Measurements from ENCODE around the gene RAB11FIP5.
"Not testable (repeated sequence)": the region's sequence is repeated elsewhere in the genome, so short reads cannot be mapped to it uniquely, and the experiment has no call there.

Gene RAB11FIP5

DNA sequence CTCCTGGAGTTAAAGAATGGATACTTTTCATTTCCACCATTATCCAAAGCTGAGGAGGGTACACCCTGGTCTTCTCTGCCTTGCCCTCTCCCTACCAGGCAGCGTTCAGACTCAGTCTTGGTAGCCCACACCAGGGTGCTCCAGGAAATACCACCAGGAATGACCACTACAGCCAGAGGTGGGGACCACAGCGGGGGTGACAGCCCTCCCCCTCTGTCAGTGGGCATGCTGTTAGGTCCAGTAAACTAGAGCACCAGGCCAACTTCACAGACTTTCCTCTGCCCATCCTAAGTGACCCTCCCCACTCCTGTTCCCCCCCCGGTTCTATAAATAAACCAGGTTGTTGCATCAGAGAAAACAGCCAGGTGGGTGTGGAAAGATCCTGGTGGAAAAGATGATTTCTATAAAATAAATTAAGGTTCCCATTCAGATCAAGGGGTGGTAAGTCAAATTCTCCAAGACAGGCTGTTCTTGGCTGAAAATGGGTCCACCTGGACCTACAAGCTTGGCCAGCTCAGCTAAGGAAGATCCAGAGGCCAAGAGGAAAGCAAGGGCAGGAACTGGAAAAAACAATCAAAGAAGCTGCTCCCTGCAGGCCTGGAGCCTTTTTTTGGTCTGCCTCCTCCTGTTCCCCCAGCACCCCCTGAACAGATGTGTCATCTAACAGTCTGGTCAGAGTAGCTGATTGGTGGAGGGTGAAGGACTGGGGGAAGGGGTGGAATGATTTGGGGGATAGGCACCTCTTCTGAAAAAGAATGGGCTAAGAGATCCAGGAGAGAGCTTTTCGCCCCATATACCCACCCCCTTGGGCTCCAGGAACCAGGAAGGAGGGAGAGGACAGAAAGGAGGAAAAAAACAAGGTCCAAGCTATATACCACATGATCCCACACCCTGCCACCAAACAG lies 2.3 kb downstream of the RAB11FIP5 start:
- no peak for DNase-seq (ENCODE audit: low spot score)

DNA sequence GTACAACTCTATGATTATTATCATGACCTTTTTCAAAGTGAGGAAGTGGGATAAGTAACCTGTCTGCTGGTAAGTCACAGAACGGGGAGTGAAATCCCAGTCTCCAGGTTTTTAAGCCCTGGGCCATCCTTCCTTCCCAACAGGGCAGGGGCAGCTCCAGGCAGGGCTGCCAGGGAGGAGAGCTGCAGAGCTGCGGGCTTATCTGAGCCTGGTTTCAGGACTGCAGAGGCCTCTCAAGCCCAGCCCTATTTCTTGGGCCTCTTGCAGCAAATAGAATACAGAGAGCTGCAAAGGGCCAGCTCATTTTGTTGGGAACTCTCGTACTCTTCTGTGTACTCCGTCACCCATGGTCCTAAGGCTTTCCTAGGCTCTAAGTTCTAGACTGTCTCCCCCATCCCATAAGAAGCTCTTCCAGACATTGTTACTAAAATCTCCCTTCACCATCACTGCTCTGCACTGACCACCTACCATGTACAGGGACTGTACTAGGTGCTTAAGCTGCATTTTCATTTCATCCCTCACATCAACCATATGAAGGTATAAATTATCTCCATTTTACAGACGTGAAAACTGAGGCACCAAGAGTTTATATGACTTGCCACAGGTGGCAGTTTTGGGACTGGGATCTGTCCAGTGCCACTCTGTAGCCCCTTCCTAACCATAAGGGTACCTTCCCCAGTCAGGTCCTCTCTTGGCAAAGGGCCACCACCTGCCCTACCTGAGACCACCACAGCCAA lies 3.1 kb downstream of the RAB11FIP5 start:
- DNase-seq (ENCODE audit: low spot score), result no peak

DNA sequence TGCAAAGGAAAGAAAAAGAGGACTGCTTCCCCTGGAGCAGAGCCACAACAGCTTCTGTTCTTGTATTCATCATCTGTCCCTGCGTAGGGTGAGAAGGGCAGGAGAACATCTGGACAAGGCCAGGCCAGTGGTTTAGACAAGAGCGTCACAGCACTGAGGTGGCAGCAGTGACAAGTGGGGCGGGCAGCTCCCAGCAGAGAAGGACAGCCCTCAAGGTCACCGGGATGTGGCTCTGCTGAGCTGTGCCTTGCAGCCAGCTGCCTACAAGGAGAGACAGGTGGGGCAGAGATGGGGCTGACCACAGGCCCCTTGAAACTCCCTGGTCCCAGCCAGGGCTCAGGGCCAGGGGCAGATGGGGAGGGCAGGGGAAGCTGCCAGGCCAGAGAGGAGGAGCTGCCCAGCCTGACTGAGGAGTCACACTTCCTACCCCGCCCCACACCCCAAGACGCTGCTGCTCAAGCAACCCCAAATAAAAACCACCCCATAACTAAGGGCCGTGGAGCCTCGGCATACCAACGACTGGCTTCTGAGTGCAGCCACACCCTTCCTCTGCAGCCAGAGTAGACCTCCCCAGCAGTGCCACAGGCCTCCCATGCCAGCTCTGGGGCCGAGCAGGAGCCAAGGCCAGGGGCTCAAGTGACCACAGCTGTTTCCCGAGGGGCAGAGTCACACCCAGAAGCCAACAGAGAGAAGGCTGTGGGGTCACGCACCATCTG lies 5.4 kb downstream of the RAB11FIP5 start:
- DNase-seq (ENCODE audit: low spot score), result no peak

DNA sequence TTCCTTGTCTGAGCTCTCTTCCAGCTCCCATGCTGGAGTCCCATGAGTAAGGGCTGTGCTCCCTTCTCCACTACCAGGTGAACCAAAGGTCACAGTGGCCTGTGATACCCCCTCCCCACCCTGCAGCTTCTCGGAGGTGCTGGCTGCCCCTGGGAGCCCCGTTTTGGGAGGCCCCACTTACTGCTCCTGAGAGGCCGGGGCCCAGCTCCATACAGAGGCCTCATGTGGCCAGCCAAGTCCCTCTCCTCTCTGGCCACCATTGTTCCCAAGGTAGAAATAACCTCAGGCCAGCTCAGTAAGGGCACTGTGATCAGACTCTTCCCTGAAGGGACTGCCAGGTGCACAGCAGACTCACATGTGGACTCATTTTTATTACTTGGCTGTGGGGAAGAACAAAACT lies 6.0 kb downstream of the RAB11FIP5 start:
- no peak for DNase-seq (ENCODE audit: low spot score)

DNA sequence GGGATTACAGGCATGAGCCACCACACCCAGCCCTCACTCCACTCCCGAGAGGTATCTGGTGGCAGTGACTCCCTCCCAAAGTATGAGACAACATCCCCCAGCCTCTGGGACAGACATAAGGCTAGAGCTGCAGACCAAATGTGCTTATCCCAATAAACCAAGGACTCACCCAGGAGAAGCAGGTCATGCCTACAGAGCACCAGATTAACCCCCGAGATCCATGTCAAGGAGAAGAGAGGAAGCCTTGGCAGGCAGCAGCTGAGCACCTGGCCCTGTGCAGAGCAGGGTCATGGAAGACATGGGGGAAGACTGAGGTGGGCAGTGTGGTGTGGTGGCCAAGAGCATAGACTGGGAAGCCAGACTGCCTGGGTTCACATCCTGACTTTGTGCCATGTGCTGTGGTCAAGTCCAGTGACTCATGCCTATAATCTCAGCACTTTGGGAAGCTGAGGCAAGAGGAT lies 7.2 kb downstream of the RAB11FIP5 start:
- DNase-seq (ENCODE audit: low spot score), result no peak

DNA sequence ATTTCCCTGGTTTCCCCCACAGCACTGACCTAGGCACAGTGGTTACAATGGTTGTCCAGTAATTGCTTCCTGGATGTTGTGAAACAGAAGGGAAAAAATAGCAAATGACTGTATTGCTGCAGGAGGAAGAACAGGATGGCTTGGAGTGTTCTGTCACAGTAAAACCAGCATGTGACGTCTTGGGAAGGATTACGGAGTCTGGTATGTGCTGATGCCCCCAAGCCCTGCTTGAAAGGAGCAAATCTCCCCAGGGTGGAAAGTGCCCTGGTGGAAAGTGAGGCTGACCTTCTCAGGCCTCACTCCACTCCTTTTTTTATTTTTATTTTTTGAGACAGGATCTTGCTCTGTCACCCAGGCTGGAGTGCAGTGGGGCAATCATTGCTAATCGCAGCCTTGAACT lies 7.8 kb downstream of the RAB11FIP5 start:
- DNase-seq (ENCODE audit: low spot score), result no peak

DNA sequence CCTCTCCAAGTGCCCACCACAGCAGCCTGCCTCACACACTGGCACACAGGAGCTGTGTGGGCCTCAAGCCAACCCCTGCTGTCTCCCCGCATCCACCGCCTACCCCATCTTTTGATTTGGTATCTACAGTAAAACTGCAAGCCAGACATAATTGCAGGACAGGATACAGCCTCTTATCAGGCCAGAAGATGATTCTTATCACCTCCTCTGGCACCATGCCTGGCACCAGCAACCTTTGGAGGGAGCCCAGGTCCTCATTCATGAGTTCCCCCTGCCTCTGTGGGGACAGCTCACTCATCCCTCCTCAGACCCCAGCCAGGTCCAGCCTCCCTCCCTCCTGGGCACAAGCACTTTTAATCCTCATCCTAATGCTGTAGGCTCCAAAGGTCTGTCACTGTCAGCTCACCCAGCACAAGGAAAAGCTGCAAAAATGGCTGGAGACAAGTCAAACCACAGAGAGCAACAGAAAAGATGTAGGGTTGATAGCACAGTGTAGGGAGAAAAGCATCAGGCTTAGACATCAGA lies 9.7 kb downstream of the RAB11FIP5 start:
- DNase-seq (ENCODE audit: low spot score), result no peak

DNA sequence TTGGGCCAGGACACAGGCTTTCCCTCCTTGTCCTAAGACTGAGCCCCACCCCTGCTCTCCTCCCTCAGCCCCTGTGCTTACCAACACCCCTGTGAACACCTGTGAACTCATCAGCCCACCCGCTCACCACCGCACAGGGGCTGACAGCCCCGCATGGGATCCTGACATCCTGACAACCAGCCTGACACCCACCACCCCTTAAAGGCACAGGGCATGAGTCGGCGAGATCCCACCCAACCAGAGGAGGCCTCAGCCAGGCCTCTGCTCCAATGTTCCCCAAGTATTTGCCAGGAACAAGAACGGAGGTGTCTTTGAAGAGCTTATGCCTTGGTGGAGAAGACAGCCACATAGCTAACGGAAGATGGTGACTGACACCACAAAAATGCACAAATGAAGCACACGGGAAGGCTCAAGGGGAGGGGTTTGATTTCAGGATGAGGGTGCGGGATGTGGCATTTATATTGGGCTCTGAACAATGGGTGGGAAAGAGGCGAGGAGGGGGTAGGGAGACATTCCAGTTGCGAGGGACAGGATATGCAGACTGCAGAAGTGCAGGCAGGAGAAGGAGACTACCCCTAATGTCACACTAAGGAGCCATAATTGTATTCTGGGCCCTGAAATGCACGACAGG lies 11.0 kb downstream of the RAB11FIP5 start:
- DNase-seq (ENCODE audit: low spot score), result no peak

DNA sequence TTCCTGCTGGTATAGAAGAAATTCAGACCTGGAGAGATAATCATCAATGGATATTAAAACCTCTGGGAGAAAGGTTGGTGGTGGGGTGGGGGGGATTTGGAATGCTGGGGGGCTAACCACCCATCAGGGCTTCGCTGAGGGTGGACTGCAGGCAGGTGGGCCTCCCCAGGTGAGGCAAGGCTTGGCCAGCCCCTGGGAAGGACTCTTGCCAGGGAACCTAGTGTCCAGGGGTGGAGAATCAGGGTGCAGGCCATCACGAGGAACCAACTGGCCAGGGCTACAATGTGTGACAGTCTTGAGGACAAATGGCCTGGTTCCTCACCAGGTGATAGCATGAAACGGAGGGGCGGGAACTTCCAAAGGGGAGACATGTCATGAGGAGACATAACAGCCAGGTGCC lies 11.8 kb downstream of the RAB11FIP5 start:
- no peak for DNase-seq (ENCODE audit: low spot score)

DNA sequence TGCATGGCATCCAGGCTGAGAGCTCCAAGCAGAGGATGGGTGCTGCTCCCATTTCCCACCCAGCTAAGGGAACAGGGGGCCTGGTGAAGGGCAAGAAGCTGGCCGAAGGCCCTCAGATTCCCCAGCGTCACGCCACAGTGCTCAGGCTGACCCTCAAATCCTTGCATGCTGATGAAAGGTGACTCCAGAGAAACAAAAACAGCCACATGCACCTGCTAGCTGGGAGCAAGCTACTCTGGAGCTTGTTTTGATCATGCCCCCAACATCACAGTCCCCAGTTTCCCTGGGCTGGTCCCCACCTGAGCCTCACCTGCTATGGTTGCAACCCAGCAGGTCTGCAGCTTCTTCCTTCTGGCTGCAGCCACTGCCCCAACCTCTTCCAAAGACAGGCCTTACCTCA lies 13.3 kb downstream of the RAB11FIP5 start:
- no peak for DNase-seq (ENCODE audit: low spot score)

DNA sequence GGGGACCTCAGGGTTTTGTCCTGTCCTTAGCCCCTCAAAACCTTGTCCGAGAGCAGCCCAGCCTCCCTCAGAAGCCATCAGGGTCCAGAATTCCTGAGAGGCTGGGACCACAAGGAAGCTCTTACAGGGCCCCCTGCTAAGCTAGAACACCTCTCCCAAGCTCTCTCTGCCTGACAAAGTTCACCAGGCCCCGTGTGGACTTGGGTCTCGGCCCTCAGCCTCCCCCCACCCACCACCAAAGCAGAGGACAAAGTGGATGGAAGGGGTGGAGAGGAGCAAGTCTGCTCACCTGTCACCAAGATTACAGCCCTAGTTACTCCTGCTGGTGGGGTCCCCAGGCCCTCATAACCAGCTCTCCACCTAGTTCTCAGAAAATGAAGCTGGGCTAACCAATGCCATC lies 16.8 kb downstream of the RAB11FIP5 start:
- DNase-seq (ENCODE audit: low spot score), result no peak

DNA sequence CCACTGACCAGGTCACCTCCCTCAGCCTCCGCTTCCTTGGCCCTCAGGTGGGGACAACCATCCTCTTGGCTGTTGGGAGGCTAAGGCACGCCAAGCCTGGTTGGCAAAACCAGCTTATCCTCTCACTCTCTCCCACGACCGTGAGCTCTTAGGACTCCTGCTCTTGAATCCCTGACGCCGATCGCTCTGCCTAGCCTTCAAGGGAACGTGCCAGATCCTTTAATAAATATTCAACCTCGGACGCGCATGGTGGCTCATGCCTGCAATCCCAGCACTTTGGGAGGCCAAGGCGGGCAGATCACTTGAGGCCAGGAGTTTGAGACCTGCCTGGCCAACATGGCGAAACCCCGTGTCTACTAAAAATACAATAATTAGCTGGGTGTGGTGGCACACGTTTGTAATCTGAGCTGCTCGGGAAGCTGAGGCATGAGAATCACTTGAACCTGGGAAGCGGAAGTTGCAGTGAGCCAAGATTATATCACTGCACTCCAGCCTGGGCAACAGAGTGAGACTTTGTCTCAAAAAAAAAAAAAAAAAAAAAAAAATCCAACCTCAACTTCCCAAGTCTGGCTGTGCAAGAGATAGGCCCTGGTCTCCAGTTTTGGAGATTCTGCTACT lies 19.0 kb downstream of the RAB11FIP5 start:
- not testable (repeated sequence) for DNase-seq (ENCODE audit: low spot score)

DNA sequence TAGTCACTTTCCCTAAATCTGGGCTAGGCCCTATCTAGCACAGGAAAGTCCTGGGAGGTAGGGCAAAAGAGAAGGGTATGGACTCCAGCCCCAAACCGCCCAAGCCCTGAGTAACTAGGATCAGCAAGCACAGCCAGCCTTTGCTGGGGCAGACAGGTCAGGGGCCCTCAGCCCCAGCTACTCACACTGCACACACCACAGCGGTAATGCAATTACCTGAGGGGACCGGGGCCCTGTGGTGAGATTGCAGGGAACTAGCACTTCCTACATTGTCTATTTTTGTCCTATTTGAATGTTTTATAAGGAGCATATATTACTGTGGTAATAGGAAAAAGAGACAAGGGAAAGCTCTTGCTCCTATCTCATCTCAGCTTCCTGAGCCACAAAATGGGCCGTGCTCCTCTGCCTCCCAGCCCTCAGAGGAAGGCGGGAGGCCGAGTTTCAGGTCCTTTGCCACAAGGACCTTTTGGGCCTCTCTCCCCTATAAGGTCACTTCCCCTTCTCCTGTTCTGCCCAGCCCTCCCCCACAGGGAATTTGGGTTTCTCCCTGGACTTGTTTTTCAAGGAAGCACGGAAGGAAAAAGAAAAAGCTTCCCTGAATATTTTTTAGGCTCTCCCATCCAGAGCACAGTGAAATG lies 20.5 kb downstream of the RAB11FIP5 start:
- no peak for DNase-seq (ENCODE audit: low spot score)

DNA sequence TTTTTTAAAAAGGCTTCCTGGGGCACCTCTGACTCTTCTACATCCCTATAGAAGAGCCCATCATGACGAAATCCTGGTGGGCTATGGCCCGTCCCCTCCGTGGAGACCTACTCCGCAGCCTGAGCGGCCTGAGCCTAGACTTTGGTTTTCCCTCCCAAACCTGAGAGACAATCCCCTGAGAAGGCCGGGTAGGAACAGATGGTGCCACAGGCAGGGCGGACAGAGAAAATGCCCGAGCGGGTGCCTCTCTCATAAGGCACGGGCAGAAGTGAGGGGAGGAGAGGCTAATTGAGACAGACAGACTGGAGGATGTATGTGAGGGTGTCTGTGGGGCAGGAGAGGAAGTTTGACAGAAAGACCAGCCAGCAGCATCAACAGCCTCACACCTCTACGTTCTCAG lies 21.1 kb downstream of the RAB11FIP5 start:
- no peak for DNase-seq (ENCODE audit: low spot score)

DNA sequence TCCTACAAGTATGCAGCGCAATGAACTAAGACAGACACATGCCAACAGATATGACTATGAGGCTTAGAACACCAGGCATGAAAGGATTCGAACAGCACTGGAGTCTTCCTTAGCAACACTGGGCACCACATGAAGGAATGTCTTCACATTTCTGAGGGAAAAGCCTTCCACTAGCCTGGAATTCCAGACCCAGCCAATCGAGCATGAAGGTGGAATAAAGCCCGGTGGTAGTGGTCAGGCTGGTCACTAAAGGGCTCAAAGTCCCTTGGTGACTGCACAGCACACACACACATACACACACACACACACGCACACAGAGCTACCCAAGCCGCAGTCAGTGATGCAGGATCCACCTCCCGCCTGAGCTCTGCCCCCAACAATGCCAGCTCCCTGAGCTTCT lies 21.6 kb downstream of the RAB11FIP5 start:
- DNase-seq (ENCODE audit: low spot score), result no peak

DNA sequence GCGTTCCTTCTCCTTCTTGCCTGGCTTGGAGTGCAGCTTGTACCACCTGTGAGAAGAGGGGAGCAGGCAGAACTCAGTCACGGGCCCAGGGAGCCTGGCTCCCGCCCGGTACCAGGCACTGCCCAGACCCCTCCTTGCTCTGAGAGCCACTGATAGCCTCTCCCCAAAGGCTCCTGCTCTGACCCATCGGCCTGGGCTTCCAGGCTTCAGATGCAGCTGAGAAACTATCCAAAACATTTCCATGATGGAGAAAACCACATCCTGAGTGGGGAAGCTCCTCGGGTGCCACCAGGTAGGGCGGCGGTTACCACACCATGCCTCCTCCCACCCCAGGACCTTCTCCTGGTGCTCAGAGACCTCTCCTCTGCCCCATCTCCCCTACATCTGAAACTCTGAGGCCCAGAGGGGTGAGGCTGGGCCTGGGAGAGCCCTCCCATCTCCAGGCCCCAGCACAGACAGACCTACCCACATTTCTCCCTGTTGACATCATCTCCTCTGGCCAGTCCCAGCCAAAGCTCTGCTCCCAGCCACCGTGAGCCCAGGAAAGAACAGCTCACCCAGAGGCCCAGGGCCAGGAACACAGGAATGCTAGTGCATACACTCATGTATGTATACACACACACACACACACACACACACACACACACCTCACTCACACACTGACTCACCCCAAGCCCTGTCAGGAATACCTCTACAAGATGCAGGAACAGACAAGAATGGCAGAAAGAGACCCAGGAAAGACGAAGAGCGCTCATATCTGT lies 23.3 kb downstream of the RAB11FIP5 start:
- DNase-seq (ENCODE audit: low spot score), result no peak

DNA sequence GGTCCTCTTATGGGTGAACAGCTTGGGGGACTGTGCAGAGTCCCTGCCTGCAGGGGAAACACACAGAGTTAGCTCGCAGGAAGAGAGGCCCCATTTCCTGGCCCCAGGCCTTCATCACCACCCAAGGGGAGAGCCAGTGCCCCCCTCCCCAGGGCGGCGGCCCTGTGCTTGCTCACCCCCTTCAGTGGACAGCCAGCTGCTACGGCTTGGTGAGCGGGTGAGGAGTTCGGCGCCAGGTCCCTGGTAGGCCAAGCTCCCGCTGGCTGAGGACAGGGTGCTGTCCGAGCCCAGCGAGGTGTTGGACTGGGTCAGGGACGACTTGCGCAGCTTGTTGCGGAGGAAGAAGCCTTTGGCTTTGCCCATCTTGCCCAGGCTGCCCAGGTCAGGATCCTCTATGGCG lies 24.0 kb downstream of the RAB11FIP5 start:
- DNase-seq (ENCODE audit: low spot score), result no peak

DNA sequence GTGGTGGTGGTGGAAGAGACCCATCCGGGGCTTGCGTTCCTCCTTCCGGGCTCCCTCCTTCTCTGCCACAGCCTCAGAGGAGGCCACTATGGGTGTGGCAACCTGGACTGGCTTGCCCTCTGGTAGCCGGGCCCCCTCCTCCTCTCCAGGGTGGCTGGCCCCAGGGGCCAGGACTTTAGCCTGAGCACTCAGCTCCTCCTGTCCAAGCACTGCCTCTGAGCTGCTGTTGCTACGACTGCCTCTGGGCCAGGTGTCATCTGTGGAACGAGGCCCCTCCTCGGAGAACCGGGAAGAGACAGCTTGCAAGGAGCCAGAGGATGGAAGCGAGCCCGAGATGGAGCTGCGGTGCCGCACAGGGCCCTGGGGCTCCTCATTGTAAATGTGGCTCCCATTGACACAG lies 24.5 kb downstream of the RAB11FIP5 start:
- DNase-seq (ENCODE audit: low spot score), result no peak

DNA sequence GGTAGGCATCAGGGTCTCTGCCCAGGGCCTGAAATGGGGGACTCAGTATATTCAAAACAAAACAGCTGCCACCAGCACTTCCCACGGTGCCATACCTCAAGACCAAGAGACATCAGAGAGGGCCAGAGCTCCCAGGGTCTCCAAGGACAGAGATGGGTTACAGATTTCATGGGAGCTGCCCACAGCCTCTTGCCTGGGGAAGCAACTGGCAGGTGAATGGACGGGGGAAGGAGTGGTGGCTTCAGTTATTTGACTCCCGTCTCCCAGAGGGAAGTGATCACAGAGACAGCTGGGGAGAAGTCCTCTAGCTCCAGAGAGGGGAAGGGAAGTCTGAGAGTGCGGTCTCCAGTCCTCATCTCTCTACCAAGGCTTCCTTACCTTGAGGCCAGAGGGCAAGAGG lies 25.4 kb downstream of the RAB11FIP5 start:
- DNase-seq (ENCODE audit: low spot score), result no peak

DNA sequence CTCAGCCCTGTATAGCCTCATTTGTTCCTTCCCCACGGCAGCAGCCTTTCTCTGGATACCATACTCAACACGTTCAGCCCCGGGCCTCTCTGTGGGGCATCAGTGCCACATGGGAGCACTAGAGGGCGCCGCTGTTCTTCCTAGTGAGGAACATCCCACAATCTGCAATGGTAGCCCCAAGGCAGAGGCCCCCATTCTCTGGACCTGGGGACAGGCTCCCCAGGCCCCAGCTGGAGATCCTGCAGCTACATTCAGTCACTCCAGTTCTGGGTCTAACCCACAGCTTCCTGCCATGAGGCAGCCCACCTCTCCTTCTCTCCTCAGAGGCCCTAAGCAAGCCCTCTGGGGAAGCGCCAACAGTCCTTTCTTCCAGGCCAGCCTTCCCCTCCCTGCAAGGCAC lies 27.1 kb downstream of the RAB11FIP5 start:
- peak; percentile 76 for DNase-seq (ENCODE audit: low spot score)
